ENCODE measurements around the gene FBXO45. TPM values are rescaled to one million over a fixed set of nuclear protein-coding genes. Genes with fewer than 3 reads are reported as not detected.

Gene FBXO45
- total RNA-seq, 1 donor from 2014 or later = 15.6 TPM

DNA sequence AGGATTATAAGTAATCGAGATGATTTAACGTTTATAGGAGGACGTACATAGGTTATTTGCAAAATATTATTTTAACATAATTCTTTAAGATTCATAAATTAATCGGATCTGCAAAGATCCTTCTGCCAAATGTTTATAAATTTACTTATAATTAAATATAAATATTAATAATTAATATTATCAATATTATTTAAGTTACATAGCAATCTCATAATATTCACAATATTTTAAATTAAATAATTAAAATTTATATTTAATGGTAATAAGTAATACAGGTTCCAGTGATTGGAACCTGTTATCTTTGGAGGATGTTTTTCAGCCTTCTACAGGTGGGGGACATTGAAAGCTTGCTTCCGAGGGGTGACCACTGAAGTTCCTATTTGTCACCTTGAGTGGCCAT is 16.2 kb upstream of the FBXO45 start:
- DNase-seq = no peak
- H3K4me3 Mint-ChIP-seq (ENCODE audit: unreplicated experiment) = no peak overlapping the region
- TF ChIP-seq CTCF (IDR thresholded peaks at IDR 0.05; ENCODE audit: partially characterized antibody, unreplicated experiment) = no peak
- no peaks in the 10 kb centered on the region for H3K4me1 Mint-ChIP-seq (ENCODE audit: low read depth, unreplicated experiment)
- peaks cover 6% of the 10 kb centered on the region for H3K36me3 Mint-ChIP-seq (ENCODE audit: unreplicated experiment)
- H3K9me3 Mint-ChIP-seq (ENCODE audit: unreplicated experiment) = peaks cover 3% of the 10 kb centered on the region
- no peak overlapping the region for H3K27ac Mint-ChIP-seq (ENCODE audit: unreplicated experiment)
- H3K27me3 Mint-ChIP-seq (ENCODE audit: unreplicated experiment) = no peaks in the 10 kb centered on the region

DNA sequence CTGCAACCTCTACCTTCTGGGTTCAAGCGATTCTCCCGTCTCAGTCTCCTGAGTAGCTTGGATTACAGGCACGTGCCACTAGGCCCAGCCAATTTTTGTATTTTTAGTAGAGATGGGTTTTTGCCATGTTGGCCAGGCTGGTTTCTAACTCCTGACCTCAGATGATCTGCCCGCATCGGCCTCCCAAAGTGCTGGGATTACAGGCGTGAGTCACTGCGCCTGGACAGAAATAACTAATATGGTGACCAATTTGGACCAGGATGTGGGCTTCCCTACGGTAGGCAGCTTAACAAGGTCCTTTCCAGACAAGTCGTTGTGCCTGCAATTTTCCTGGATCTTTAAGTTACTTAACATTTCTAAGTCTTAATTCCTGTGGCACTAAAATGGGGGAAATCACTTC is 14.9 kb upstream of the FBXO45 start:
- Mint-ChIP-seq H3K9me3 (ENCODE audit: unreplicated experiment) (peaks cover 3% of the 10 kb centered on the region), H3K4me3 (ENCODE audit: unreplicated experiment) (no peak overlapping the region), H3K27ac (ENCODE audit: unreplicated experiment) (no peak overlapping the region), H3K27me3 (ENCODE audit: unreplicated experiment) (no peaks in the 10 kb centered on the region), H3K4me1 (ENCODE audit: low read depth, unreplicated experiment) (no peaks in the 10 kb centered on the region), H3K36me3 (ENCODE audit: unreplicated experiment) (peaks cover under 1% of the 10 kb centered on the region)
- DNase-seq = no peak
- TF ChIP-seq CTCF (IDR thresholded peaks at IDR 0.05; ENCODE audit: partially characterized antibody, unreplicated experiment) = no peak

DNA sequence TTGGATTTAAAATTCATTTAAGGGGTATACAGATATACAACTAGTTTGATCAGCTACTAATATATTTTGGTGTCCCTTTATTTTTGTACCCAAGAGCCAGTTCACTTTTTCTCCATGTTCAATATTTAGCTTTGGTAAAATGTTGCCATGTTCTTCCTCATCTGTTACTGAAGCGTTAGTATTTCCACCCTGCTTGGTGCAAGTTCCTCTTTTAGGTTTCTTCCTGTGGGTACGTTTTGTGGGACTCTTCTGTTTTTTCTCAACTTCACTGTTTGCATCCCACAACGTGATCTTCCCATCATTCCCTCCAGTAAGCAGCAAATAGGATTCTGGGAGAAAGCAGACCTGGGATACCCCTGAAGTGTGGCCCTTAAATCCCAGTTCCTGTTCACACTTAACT is 14.3 kb upstream of the FBXO45 start:
- H3K4me1 Mint-ChIP-seq (ENCODE audit: low read depth, unreplicated experiment) = no peaks in the 10 kb centered on the region
- no peaks in the 10 kb centered on the region for H3K36me3 Mint-ChIP-seq (ENCODE audit: unreplicated experiment)
- H3K27me3 Mint-ChIP-seq (ENCODE audit: unreplicated experiment) = no peaks in the 10 kb centered on the region
- H3K4me3 Mint-ChIP-seq (ENCODE audit: unreplicated experiment) = no peak overlapping the region
- no peak for TF ChIP-seq CTCF (IDR thresholded peaks at IDR 0.05; ENCODE audit: partially characterized antibody, unreplicated experiment)
- no peak overlapping the region for H3K27ac Mint-ChIP-seq (ENCODE audit: unreplicated experiment)
- H3K9me3 Mint-ChIP-seq (ENCODE audit: unreplicated experiment) = peaks cover 3% of the 10 kb centered on the region
- no peak for DNase-seq

GRCh38 chr3:196555295-196555694 is 13.2 kb upstream of the FBXO45 start:
- no peak overlapping the region for H3K27ac Mint-ChIP-seq (ENCODE audit: unreplicated experiment)
- H3K27me3 Mint-ChIP-seq (ENCODE audit: unreplicated experiment) = no peaks in the 10 kb centered on the region
- no peaks in the 10 kb centered on the region for H3K9me3 Mint-ChIP-seq (ENCODE audit: unreplicated experiment)
- no peak for DNase-seq
- no peak overlapping the region for H3K4me3 Mint-ChIP-seq (ENCODE audit: unreplicated experiment)
- no peaks in the 10 kb centered on the region for H3K36me3 Mint-ChIP-seq (ENCODE audit: unreplicated experiment)
- no peak for TF ChIP-seq CTCF (IDR thresholded peaks at IDR 0.05; ENCODE audit: partially characterized antibody, unreplicated experiment)
- no peaks in the 10 kb centered on the region for H3K4me1 Mint-ChIP-seq (ENCODE audit: low read depth, unreplicated experiment)

DNA sequence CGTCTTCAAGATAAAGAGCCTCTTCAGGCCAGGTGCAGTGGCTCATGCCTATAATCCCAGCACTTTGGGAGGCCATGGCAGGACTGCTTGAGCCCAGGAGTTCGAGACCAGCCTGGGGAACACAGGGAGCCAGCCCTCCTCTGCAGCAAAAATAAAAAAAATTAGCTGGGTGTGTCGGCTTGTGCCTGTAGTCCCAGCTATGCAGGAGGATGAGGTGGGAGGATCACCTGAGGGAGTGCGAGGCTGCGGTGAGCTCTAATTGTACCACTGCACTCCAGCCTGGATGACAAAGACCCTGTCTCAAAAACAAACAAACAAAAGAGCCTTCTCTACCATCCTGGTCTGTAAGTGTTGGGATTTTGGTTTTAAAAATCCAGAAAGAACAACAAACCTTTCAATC is 11.2 kb upstream of the FBXO45 start:
- no peak for TF ChIP-seq CTCF (IDR thresholded peaks at IDR 0.05; ENCODE audit: partially characterized antibody, unreplicated experiment)
- no peak overlapping the region for H3K27ac Mint-ChIP-seq (ENCODE audit: unreplicated experiment)
- DNase-seq = no peak
- H3K36me3 Mint-ChIP-seq (ENCODE audit: unreplicated experiment) = no peaks in the 10 kb centered on the region
- H3K4me1 Mint-ChIP-seq (ENCODE audit: low read depth, unreplicated experiment) = no peaks in the 10 kb centered on the region
- H3K9me3 Mint-ChIP-seq (ENCODE audit: unreplicated experiment) = no peaks in the 10 kb centered on the region
- H3K4me3 Mint-ChIP-seq (ENCODE audit: unreplicated experiment) = no peak overlapping the region
- H3K27me3 Mint-ChIP-seq (ENCODE audit: unreplicated experiment) = no peaks in the 10 kb centered on the region
